Measurements from ENCODE around the gene IL12A.

The IL12A gene

DNA sequence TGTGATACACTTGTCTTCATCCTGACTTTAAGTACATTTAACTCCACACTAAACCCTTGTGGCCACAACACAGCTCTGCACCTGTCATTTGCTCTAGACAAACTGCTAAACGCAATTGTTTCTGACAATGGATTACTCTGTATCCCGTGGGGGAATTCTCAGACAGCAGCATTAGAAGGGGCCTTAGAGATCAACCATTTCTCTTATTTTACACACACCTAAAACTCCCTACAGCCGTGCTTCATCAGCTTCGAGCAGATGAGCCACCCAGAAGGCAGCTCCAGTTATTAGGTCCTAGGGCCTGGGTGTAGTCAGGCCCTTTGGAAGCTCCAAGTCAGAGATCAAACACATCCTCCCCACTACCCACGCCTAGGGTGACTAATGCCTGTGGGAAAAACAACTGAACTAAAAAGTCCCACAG, 1.3 kb upstream of the IL12A start:
- Histone ChIP-seq H3K4me3 (IDR thresholded peaks at IDR 0.05; ENCODE audit: insufficient read depth, low read depth, low read length) (no peak overlapping the region), H3K4me1 (ENCODE audit: low read depth, poor library complexity, severe bottlenecking) (peaks cover 21% of the 10 kb centered on the region), H3K36me3 (ENCODE audit: insufficient read depth) (no peaks in the 10 kb centered on the region), H4K20me1 (ENCODE audit: insufficient read depth) (no peaks in the 10 kb centered on the region), H3K4me2 (no peak overlapping the region), H3K27ac (no peak overlapping the region), H3K79me2 (ENCODE audit: insufficient read depth, low read depth) (no peaks in the 10 kb centered on the region), H3K27me3 (ENCODE audit: insufficient read depth, low read depth) (no peaks in the 10 kb centered on the region), H2AFZ (ENCODE audit: low read depth) (no peak overlapping the region), H3K9ac (no peak overlapping the region)
- TF ChIP-seq, protein P1, sequence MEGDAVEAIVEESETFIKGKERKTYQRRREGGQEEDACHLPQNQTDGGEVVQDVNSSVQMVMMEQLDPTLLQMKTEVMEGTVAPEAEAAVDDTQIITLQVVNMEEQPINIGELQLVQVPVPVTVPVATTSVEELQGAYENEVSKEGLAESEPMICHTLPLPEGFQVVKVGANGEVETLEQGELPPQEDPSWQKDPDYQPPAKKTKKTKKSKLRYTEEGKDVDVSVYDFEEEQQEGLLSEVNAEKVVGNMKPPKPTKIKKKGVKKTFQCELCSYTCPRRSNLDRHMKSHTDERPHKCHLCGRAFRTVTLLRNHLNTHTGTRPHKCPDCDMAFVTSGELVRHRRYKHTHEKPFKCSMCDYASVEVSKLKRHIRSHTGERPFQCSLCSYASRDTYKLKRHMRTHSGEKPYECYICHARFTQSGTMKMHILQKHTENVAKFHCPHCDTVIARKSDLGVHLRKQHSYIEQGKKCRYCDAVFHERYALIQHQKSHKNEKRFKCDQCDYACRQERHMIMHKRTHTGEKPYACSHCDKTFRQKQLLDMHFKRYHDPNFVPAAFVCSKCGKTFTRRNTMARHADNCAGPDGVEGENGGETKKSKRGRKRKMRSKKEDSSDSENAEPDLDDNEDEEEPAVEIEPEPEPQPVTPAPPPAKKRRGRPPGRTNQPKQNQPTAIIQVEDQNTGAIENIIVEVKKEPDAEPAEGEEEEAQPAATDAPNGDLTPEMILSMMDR (conservative IDR thresholded peaks at IDR 0.05; ENCODE audit: low read depth, low read length), result no peak; the same call in 1 of the 2 replicates

DNA sequence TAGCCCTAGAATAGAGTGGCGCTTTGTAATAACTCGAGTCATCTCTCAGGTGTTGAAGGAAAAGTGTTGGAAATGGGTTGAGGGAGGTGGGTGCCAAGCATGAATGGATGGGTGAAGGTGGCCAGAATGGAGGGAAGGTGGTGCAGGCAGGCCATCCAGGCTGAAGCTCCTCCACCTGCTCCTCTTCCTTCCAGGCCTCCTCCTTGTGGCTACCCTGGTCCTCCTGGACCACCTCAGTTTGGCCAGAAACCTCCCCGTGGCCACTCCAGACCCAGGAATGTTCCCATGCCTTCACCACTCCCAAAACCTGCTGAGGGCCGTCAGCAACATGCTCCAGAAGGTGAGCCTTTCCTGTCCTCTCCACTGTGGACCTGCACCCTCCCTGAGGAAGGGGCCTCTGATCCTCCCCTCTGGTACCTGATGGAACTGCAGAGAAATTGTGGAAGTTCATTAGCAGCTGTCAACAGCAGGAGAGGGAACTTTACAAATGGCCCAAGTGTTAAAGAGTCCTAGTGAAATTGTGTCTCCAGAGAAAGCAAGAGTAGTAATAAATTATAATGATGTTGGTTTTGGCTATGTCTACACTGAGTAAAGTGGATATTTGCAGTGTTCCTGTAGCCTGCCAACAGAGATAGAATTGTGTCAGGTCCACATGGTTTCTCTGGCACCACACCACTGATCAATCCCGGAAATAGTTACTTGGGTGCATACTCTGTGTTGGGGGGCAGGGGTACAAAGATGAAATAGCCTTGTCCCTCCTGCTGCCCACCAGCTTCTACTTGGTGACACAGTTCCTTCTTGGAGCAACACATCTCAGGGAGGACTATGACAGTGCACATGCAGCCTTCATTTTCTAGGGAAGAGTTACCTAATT, 1.6 kb downstream of the IL12A start:
- no peak overlapping the region for H3K4me3 ChIP-seq (IDR thresholded peaks at IDR 0.05; ENCODE audit: insufficient read depth, low read depth, low read length)
- H3K9ac ChIP-seq, result no peak overlapping the region
- no peak overlapping the region for H3K27ac ChIP-seq
- peak overlapping the region; percentile 96; the same call in 1 of the 2 replicates for H2AFZ ChIP-seq (ENCODE audit: low read depth)
- H3K27me3 ChIP-seq (ENCODE audit: insufficient read depth, low read depth), result no peaks in the 10 kb centered on the region
- peaks cover 21% of the 10 kb centered on the region for H3K4me1 ChIP-seq (ENCODE audit: low read depth, poor library complexity, severe bottlenecking)
- H3K79me2 ChIP-seq (ENCODE audit: insufficient read depth, low read depth), result no peaks in the 10 kb centered on the region
- H3K4me2 ChIP-seq, result peak overlapping the region; percentile 46
- H4K20me1 ChIP-seq (ENCODE audit: insufficient read depth), result no peaks in the 10 kb centered on the region
- H3K36me3 ChIP-seq (ENCODE audit: insufficient read depth), result no peaks in the 10 kb centered on the region
- TF ChIP-seq, protein P1 (conservative IDR thresholded peaks at IDR 0.05; ENCODE audit: low read depth, low read length), result 0 out of 2 replicates have a peak, but pooled peaks have one; percentile 11

DNA sequence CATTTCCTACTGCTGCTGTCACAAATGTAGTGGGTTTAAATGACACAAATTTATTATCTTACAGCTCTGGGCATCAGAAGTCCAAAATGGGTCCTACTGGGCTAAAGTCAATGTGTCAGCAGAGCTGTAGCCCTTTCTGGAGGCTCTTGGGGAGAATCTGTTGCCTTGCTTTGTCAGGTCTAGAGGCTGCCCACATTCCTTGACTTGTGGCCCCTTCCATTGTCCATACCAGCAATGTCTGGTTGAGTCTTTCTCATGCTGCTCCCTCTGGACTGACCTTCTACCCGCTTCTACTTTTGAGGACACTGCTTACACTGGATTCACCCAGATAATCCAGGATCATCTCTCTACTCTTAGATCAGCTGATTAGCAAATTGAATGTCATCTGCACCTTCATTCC, 3.0 kb downstream of the IL12A start:
- Histone ChIP-seq H3K27ac (no peak overlapping the region), H3K9ac (no peak overlapping the region), H3K4me1 (ENCODE audit: low read depth, poor library complexity, severe bottlenecking) (peaks cover 21% of the 10 kb centered on the region), H3K4me3 (IDR thresholded peaks at IDR 0.05; ENCODE audit: insufficient read depth, low read depth, low read length) (no peak overlapping the region), H3K4me2 (no peak overlapping the region), H3K27me3 (ENCODE audit: insufficient read depth, low read depth) (no peaks in the 10 kb centered on the region), H2AFZ (ENCODE audit: low read depth) (no peak overlapping the region), H3K79me2 (ENCODE audit: insufficient read depth, low read depth) (no peaks in the 10 kb centered on the region), H4K20me1 (ENCODE audit: insufficient read depth) (no peaks in the 10 kb centered on the region), H3K36me3 (ENCODE audit: insufficient read depth) (no peaks in the 10 kb centered on the region)
- TF ChIP-seq, protein P1 (conservative IDR thresholded peaks at IDR 0.05; ENCODE audit: low read depth, low read length), result no peak

DNA sequence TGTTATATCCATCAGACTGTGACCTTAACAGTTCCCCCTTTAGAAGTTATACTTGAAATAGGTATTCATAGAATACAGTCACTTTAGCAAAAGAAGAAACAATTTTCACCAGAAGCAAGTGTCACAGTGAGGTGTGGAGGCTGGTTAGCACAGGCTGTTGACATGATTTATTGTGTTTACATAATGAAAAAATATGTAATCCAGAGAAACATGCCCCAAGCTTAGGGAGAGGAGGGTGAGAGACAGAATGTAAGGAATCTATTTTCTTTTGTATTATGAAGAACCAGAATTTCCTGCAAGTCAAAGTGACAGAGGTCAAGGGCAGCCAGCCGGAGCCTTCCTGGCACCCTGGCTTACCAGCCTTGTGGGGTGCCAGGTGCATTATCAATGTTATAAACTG, 4.0 kb downstream of the IL12A start:
- no peak overlapping the region for H3K27ac ChIP-seq
- peaks cover 20% of the 10 kb centered on the region for H3K4me1 ChIP-seq (ENCODE audit: low read depth, poor library complexity, severe bottlenecking)
- H2AFZ ChIP-seq (ENCODE audit: low read depth), result no peak overlapping the region
- no peaks in the 10 kb centered on the region for H3K36me3 ChIP-seq (ENCODE audit: insufficient read depth)
- no peak overlapping the region for H3K9ac ChIP-seq
- no peak overlapping the region for H3K4me2 ChIP-seq
- no peak overlapping the region for H3K4me3 ChIP-seq (IDR thresholded peaks at IDR 0.05; ENCODE audit: insufficient read depth, low read depth, low read length)
- H4K20me1 ChIP-seq (ENCODE audit: insufficient read depth), result no peaks in the 10 kb centered on the region
- no peaks in the 10 kb centered on the region for H3K79me2 ChIP-seq (ENCODE audit: insufficient read depth, low read depth)
- no peaks in the 10 kb centered on the region for H3K27me3 ChIP-seq (ENCODE audit: insufficient read depth, low read depth)
- TF ChIP-seq, protein P1 (conservative IDR thresholded peaks at IDR 0.05; ENCODE audit: low read depth, low read length), result no peak

Data from KMS-11 (cell line).